Gastrocnemius medialis (tissue), 4 donors: ENCODE results near the gene IQGAP3. TPM values are rescaled to one million over a fixed set of nuclear protein-coding genes. Genes with fewer than 3 reads are reported as not detected.
A peak's percentile ranks its signal among the peaks of the same experiment; 100 is the strongest.

Experiments used
- ATAC-seq, 2 donors: fragments of 150-250 bp; one replicate each; pipeline ENCODE4 v1.9.1; 2016
- DNase-seq, 2 donors: peaks; one replicate each; pipeline ENCODE4 v3.0.0-alpha.2; 2019
- H3K27ac ChIP-seq, 4 donors: fragments of 200-600 bp; sonication (generic); 1 replicate in 1 of 4; 2 replicates in 3 of 4; pipeline ENCODE4 v1.5.1; 2016 to 2018; ENCODE audit warnings: mild to moderate bottlenecking in 2 of 4, moderate library complexity in 1 of 4
- H3K27me3 ChIP-seq, 3 donors: fragments of 200-600 bp; sonication (generic) in 2 of 3; 1 replicate in 1 of 3; 2 replicates in 2 of 3; pipeline versions ENCODE4 v1.5.1 to v1.6.0; 2016 to 2019; ENCODE audit warnings: mild to moderate bottlenecking in 1 of 3, moderate library complexity in 1 of 3
- H3K36me3 ChIP-seq, 2 donors: fragments of 200-600 bp; sonication (generic) in 1 of 2; one replicate each; pipeline ENCODE4 v1.5.1; 2017 to 2018
- H3K4me1 ChIP-seq, 2 donors: fragments of 200-600 bp; sonication (generic) in 1 of 2; one replicate each; pipeline ENCODE4 v1.5.1; 2016 to 2017; ENCODE audit warnings: mild to moderate bottlenecking in 2 of 2
- H3K4me3 ChIP-seq, 4 donors: fragments of 200-600 bp; sonication (generic) in 3 of 4; 1 replicate in 1 of 4; 2 replicates in 3 of 4; pipeline ENCODE4 v1.5.1; 2016 to 2019; ENCODE audit warnings: mild to moderate bottlenecking in 2 of 4
- H3K9me3 ChIP-seq, 3 donors: fragments of 200-600 bp; sonication (generic) in 2 of 3; 1 replicate in 1 of 3; 2 replicates in 2 of 3; pipeline ENCODE4 v1.5.1; 2016 to 2019
- CTCF ChIP-seq, 5 experiments: fragments of 450-650 bp in 3 of 5; fragments of 200-600 bp in 2 of 5; sonication (generic) in 2 of 5; IDR thresholded peaks in 4 of 5; conservative IDR thresholded peaks in 1 of 5; 1 replicate in 4 of 5; 2 replicates in 1 of 5; pipeline ENCODE4 v1.5.1; 2016 to 2019; ENCODE audit warnings: antibody characterized with exemption in 5 of 5, mild to moderate bottlenecking in 3 of 5, moderate library complexity in 3 of 5
- POLR2A ChIP-seq, 2 donors: fragments of 450-650 bp; IDR thresholded peaks; one replicate each; pipeline ENCODE4 v1.6.1; 2017; ENCODE audit warnings: antibody characterized with exemption in 2 of 2, mild to moderate bottlenecking in 2 of 2, moderate library complexity in 2 of 2
- in situ Hi-C, 4 donors: fragments of 200-750 bp; cut with MboI; loops; one replicate each; pipeline versions ENCODE4 v1.15.0 to v1.8.0; 2017; ENCODE audit warnings: low sequenced_read_pairs in 4 of 4
- intact Hi-C: fragments of 100-400 bp; cut with DNase I; formaldehyde crosslinking; loops from one replicate; pipeline ENCODE4 v1.15.1; 2023; ENCODE audit warnings: low total_unique reads
- total RNA-seq, 4 donors: library from RNA; depleted of rRNA; stranded (reverse); fragments of >200 nt; gene quantifications; one replicate each; pipeline versions ENCODE4 v1.1.0 to v1.2.3, GENCODE V29; 2016

IQGAP3 gene
- total RNA-seq, 4 donors from 2014 or later: 0.20 to 0.55 TPM; not detected in 2

DNA sequence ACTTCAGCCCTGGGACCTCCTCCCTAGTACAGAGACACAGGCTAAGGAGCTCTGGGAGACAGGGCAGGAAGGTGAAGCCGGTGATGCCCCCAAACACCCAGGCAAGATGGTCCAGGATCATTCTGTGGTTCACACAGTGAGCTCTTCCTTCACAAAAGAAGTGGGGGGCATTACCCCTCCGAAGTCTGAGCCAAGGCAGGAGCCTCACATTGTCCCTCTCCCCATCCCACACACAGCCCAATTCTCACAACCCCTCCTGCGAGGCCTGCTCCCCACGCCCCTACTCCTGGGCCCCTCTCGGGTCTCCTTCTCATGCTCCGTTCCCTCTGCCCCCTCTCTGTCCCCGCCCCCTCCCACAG lies 82.5 kb downstream of the IQGAP3 start:
- Histone ChIP-seq H3K4me3 (peak overlapping the region; percentile 32 to 89 (median 56)), H3K27me3 (no peaks in the 10 kb centered on the region), H3K36me3 (no peaks in the 10 kb centered on the region), H3K27ac (peak overlapping the region; percentile 96 to 99 (median 98)), H3K4me1 (peaks cover 96 to 98% of the 10 kb centered on the region in 2 donors), H3K9me3 (no peaks in the 10 kb centered on the region)
- TF ChIP-seq POLR2A (IDR thresholded peaks at IDR 0.05) (no peak), CTCF (IDR thresholded peaks at IDR 0.05 in 4 of 5, conservative IDR thresholded peaks at IDR 0.05 in 1 of 5) (no peak)
- intact Hi-C loops: loop anchor here (1.0 to 10.0 kb wide), 3 partner anchors 15 to 1485 kb away; partner anchors contain the start of gene ZBTB7B
- in situ Hi-C loops: loop anchor here in 1 of 4 donors (25.0 kb wide), 1 partner anchor 378 kb away; the partner anchor contains the start of gene LMNA
- ATAC-seq (peak in 1 of 2 donors; percentile 0), DNase-seq (no peak)

DNA sequence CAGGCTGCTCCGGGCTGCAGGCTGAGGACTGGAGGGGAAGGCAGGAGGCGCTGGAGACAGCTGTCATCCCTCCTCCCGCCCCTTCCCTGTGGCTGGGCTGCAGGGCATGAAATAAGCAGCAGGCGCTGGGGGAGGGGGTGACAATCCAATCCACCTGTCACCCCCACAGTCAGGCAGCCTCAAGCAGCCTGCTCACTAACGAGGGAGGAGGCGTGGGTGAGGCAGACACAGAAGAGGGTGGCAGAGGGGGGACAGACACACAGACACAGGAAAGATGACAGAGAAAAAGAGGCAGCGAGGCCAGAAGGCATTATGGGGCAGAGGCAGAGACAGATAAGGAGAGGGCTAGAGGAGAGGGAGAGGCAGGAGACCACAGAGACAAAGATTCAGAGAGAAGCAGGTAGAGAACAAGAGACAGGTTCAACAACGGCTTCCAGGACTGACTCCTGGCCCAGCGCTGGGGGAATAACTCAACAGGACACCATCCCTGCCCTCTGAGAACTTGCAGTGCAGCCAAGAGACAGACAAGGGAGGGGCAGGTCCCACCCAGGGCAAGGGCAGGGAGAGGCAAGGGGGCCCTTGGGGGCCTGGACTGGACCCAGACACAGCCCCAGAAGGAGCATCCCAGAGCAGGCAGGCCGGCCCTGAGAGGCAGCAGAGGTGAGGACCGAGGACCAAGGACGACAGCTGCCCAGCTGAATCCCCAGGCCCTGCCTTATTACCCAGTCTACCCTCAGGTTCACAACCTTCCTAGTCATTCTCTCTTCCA lies 83.0 kb downstream of the IQGAP3 start:
- peak; percentile 80 to 92 for DNase-seq
- Histone ChIP-seq H3K4me3 (peak overlapping the region; percentile 32 to 89 (median 56)), H3K27me3 (no peaks in the 10 kb centered on the region), H3K36me3 (no peaks in the 10 kb centered on the region), H3K4me1 (peaks cover 96 to 98% of the 10 kb centered on the region in 2 donors), H3K9me3 (no peaks in the 10 kb centered on the region), H3K27ac (peak overlapping the region; percentile 96 to 99 (median 98))
- ATAC-seq: peak; percentile 44 to 47
- intact Hi-C loops (no loop called here), in situ Hi-C loops (loop anchor here in 1 of 4 donors (25.0 kb wide), 1 partner anchor 377 kb away; the partner anchor contains the start of gene LMNA)
- TF ChIP-seq POLR2A (IDR thresholded peaks at IDR 0.05): peak; percentile 84 to 91
- peak in 4 of 5 experiments; percentile 42 to 64 (median 50) for TF ChIP-seq CTCF (IDR thresholded peaks at IDR 0.05 in 4 of 5, conservative IDR thresholded peaks at IDR 0.05 in 1 of 5)

GRCh38 chr1:156488566-156489165 lies 83.7 kb downstream of the IQGAP3 start:
- DNase-seq (no peak), ATAC-seq (no peak)
- TF ChIP-seq POLR2A (IDR thresholded peaks at IDR 0.05): no peak
- no peak for TF ChIP-seq CTCF (IDR thresholded peaks at IDR 0.05 in 4 of 5, conservative IDR thresholded peaks at IDR 0.05 in 1 of 5)
- peak overlapping the region; percentile 32 to 89 (median 56) for H3K4me3 ChIP-seq
- intact Hi-C loops (loop anchor here (1.0 kb wide), 1 partner anchor 23 kb away; no protein-coding TSS in a partner anchor), in situ Hi-C loops (loop anchor here in 1 of 4 donors (25.0 kb wide), 1 partner anchor 376 kb away; the partner anchor contains the start of gene LMNA)
- H3K36me3 ChIP-seq: no peaks in the 10 kb centered on the region
- peaks cover 96 to 98% of the 10 kb centered on the region in 2 donors for H3K4me1 ChIP-seq
- no peaks in the 10 kb centered on the region for H3K27me3 ChIP-seq
- no peaks in the 10 kb centered on the region for H3K9me3 ChIP-seq
- peak overlapping the region; percentile 96 to 99 (median 98) for H3K27ac ChIP-seq

DNA sequence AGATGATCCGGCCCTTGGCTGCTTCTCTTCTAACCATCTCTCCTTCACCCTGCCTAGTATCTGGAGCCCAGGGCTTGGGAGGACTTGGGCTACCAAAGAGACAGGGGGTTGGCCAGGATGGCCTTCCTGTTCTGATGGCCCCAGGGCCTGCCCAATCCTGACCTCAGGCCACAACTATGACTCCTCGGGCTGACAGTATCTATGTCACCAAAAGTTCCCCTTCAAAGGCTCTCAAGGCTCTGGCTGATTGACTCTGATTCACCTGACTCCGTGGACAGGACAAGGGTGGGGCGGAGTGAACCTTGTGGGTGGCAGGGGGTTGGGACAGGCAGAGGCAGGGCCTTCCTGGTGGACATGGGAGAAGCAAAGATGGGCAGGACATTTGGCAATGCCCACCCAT lies 84.5 kb downstream of the IQGAP3 start:
- H3K36me3 ChIP-seq: peaks cover 0 to 5% of the 10 kb centered on the region in 2 donors
- DNase-seq (peak; percentile 67 to 74), ATAC-seq (peak; percentile 3 to 25)
- TF ChIP-seq CTCF (IDR thresholded peaks at IDR 0.05 in 4 of 5, conservative IDR thresholded peaks at IDR 0.05 in 1 of 5): no peak
- no peak for TF ChIP-seq POLR2A (IDR thresholded peaks at IDR 0.05)
- no peaks in the 10 kb centered on the region for H3K27me3 ChIP-seq
- intact Hi-C loops (loop anchor here (1.0 kb wide), 1 partner anchor 23 kb away; no protein-coding TSS in a partner anchor), in situ Hi-C loops (loop anchor here in 1 of 4 donors (25.0 kb wide), 1 partner anchor 376 kb away; the partner anchor contains the start of gene LMNA)
- peak overlapping the region; percentile 96 to 99 (median 98) for H3K27ac ChIP-seq
- peak overlapping the region in 3 of 4 donors; percentile 55 to 89 (median 58) for H3K4me3 ChIP-seq
- no peaks in the 10 kb centered on the region for H3K9me3 ChIP-seq
- peaks cover 96 to 98% of the 10 kb centered on the region in 2 donors for H3K4me1 ChIP-seq
